GM18867 (cell line): ENCODE measurements around the gene GNB1L.

Source experiments
- ATAC-seq: cut with Tn5 transposase; IDR thresholded peaks from one replicate; pipeline ENCODE4 v1.9.1; 2021; ENCODE audit warnings: mild to moderate bottlenecking, moderate library complexity; ENCODE audit not compliant: unreplicated experiment

Gene GNB1L

DNA sequence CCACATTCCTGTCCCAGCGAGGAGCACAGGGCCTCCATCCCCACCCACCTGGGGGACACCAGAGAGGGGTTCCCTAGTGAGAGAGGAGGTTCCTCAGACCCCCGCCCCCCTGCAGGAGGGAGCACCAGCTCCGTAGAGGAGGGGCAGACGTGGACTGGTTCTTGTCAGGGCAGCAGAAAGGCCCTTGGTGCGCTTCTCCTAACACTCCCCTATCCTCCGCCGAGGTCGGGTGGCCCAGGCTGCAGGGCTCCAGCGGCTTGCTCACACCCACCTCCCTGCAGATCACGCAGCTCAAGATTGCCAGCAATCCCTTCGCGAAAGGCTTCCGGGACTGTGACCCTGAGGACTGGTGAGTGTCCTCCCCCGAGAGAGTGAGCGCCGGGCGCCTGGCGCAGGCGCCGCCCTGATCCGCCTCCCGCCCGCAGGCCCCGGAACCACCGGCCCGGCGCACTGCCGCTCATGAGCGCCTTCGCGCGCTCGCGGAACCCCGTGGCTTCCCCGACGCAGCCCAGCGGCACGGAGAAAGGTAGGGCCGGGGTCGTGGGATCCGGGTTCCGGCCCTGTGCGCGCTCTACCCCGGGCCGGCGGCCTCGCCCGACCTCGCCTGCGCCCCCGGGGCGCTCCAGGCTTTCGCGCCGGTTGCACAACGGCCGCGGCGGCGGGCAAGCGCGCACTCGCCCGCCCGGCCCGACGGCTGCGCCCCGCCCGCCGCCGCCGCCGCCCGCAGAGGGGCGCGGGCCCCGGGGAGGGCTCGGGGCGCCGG is 89.0 kb downstream of the GNB1L start:
- ATAC-seq = no peak

DNA sequence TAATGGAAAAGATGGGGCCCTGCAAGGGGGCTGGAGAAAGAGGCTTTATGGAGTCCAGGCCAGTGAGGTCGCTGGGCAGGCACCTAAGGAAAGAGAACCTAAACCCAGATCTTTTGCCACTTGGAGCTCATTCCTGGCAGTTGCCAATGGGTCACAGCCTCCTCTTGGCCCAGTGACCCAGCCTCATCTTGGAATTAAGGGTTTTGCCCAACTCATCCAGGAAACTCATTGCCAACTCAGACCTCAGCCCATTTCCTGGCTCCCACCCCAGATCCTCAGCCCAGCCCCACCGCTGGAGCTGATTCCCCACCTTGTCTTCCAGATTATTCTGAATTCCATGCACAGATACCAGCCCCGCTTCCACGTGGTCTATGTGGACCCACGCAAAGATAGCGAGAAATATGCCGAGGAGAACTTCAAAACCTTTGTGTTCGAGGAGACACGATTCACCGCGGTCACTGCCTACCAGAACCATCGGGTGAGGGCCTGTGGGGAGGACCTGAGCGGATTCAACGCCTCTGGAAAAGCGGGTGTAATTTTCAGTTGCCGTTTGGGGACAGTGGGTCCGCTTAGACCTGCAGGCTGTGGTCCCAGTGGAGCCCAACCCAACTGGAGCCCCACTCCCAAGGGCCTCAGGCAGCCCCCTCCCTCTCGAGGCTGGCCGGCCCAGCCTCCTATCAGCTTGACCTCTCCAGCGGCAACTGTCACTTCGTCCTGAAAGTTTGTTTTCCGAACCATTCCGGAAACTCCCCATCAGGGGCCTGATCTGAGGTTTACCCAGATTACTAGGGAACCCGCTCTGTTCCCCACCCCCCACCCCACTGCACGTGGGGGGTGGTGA is 89.8 kb downstream of the GNB1L start:
- no peak for ATAC-seq

DNA sequence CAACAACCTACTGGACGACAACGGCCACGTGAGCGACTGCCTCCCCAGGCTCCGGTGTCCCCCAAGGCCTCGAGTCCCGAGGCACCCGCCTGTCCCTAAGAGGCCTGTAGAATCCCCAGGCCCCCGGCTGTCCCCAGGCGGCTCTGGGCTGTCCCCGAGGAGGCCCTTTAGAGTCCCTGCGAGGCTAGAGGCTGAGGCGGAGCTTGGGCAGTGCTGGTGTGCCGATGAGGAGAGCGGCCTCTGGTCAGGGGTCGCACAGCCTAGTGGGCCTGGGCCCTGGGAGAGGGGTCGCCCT is 90.4 kb downstream of the GNB1L start:
- no peak for ATAC-seq

DNA sequence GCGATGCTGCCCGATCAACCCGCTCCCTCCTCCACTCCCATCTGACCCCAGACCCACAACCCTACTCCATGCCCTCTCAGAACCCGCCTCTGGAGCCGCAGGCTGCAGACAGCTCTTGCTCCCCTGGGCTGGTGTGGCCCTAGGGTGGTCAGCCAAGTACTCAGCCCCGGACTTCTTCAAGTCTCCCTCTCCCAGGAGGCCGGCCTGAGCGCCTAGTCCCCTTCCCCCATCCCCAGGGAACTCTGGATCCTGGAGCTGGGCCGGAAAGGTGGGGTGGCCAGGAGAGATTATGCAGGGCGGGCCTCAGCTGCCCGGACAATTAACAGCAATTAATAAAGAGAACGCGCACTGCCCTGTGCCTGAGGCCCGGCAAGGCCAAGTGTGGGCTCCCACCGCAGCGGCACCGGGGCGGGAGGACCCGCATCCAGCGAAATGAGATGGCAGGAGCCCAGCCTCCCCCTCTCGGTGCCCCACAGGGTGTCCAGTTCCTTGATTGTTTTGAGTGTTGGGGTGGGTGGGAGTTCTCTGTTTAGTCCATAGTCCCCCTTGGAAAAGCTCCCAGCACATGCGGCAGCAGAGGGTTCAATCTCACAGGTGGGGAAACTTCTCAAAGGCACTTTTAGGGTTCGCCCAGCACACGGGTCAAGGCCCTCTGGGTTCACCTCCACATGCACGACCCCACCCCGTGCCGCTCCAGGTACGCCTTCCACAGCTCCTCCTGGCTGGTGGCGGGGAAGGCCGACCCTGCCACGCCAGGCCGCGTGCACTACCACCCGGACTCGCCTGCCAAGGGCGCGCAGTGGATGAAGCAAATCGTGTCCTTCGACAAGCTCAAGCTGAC is 91.0 kb downstream of the GNB1L start:
- no peak for ATAC-seq

DNA sequence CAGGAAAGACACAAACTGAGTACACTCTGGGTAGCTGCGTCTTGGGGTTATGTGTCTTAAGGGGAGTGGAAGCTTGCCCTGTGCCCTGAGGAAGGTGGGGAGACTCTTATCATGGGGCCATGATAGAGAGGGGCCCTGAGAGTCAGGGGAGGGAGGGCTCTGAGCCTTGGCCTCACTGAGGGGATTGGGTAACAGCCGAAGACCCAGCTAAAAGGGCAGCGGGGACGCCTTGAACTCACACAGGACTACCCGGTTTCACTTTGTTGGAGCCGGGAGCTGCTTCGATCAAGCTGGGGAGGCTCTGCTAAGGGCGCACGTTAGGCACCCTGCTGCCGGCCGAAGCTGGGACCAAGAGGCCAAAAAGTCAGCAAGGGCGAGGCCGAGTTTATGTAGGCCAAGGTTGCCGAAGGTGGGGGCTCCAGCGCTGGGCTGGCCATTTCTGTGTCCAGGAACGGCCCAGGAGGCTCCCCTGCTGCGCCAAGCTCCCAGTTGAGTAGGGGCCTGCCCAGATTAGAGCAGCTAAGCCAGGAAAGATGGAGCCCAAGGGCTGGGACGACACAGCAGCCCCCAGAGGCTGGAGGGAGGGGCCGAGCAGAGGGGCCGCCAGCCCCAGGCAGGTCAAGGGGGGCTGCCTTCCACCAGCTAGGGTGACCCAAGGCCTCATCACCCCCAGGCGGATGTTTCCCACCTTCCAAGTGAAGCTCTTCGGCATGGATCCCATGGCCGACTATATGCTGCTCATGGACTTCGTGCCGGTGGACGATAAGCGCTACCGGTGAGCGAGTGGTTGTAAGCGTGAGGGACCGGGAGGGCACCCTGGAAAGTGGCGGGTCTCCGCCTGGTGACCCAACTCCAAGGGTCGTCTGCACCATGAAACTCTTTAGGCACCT is 91.9 kb downstream of the GNB1L start:
- no peak for ATAC-seq

DNA sequence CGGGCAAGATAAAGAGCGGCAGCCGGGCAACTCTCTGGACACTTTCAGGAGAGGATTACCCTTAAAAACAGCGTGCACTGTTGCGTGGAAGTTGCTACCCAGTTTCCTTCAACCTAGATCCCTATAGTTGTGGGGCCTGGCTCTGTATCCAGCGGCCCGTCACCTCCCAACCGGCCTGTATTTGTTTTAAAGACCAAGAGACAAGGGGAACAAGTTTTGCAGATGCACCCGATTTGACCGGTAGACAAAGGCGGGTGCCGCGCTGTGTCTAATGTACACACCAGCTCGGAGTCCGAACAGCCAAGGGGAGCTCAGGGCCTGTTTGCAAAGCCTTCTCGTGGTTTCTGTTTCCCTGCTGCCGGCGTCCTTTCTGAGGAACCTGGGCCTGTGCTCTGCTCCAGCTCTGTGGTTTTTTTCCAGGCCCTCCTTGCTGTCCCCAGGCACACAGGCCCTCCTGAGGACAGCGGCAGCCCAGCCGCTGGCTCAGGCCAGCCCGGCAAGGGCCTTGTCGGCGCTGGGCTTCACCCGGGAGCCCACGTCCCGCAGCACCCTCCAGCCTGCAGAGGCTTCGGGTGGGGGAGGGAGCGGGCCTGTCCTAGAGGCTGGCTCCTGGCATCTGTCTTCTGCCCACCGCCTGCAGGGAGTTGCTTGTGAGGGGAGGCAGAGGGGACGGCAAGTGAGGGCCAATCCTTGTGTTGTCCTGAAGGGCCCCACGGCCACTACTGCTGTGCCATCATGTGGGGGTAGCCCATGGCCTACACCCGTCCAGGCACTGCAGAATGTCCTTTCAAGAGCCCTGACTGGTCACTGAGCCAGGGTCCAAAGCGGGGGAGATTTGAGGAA is 92.7 kb downstream of the GNB1L start:
- ATAC-seq = no peak

DNA sequence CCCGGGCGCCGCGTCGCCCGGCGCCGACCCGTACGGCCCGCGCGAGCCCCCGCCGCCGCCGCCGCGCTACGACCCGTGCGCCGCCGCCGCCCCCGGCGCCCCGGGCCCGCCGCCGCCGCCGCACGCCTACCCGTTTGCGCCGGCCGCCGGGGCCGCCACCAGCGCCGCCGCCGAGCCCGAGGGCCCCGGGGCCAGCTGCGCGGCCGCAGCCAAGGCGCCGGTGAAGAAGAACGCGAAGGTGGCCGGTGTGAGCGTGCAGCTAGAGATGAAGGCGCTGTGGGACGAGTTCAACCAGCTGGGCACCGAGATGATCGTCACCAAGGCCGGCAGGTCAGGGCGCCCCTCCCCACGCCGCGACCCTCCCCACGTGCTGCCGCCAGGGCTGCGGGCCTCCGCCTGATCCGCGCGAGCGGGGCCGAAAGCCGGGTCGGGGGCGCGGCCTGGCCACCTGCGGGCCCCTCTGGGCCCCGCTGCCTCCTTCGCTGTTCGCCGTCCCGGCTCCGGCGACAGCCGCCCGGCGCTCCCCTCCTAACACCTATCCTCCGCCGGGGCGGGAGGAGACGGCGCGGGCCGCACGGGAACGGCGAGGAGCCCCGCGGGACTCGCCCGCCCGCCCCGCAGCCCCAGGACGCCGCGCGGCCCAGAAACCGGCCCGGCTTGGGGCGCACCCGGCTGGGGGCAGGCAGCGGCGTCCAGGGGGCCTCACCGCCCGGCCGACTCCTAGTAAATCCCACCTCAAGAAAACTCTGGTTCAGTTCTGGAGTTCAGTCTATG is 93.5 kb downstream of the GNB1L start:
- ATAC-seq = no peak

DNA sequence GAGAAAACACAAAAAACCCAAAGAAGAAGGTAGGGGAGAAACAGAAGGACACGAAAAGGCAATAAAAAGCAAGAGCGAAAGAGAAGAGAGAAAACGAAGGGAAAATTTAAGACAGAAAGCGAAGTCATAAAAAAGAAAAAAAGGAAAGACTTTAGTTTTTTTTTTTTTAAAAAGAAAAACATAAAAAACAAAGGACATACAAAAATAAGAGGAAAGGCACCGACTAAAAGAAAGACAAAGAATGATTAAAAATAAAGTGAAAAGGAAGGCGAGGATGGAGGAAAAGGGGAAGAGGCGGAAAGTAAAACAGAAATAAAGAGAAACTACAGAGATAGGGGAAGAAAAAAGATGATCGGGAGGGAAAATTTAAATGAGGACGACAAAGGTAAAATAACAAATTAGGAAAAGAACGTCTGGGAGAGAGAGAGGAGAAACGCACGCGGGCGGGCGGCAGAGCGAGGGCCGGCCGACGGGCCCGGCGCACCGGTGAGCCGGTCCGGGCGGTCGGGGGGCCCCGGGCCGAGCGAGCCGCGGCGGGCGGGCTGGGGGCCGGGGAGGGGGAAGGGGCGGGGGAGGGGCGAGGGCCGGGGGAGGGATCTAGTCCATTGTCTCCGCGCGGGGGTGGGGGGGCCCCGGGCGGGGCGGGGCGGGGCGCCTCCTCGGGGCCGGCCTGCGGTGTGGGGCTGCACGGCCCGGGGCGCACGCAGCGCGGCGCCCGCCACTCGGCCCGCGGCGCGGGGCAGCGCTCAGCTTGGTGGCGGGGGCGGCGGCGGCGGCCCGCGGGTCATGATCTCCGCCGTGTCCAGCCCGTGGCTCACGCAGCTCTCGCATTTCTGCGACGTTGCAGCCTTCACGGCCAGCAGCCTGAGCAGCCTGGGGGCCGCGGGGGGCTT is 94.4 kb downstream of the GNB1L start, which contains the start of gene TBX1:
Gene TBX1 (plus strand): TSS at position 721 of the 893 bp plus-strand sequence. CDS start 66 bp downstream, at position 787.
- no peak for ATAC-seq

DNA sequence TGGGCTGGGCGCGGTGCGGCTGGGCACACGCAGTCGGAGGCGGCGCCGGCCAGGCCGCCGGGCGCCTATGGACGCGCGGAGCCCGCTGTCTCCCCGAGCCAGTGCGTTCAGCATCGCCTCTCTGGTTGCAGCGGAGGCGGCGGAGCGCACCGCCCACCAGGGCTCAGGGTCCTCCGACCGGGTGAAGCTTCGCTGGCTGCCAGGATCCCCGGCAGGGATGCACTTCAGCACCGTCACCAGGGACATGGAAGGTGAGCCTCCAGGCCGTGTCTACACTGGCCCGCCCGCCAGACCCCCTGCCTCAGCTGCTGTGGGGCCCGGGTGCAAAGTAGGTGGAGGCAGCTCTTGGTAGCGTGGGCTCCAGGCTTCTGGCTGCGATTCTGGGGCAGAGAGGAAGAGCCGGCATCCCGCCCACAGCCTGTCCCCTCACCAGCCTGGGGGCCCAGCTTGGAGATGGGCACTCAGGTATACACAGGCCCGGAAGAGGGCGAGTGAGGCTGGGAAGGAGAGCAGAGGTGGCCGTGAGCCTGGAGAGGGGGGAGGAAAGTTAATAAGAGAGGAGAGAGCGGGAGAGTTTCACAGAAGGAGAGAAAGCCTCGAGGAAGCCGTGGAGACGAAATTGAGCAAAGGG is 95.1 kb downstream of the GNB1L start:
- ATAC-seq = no peak

DNA sequence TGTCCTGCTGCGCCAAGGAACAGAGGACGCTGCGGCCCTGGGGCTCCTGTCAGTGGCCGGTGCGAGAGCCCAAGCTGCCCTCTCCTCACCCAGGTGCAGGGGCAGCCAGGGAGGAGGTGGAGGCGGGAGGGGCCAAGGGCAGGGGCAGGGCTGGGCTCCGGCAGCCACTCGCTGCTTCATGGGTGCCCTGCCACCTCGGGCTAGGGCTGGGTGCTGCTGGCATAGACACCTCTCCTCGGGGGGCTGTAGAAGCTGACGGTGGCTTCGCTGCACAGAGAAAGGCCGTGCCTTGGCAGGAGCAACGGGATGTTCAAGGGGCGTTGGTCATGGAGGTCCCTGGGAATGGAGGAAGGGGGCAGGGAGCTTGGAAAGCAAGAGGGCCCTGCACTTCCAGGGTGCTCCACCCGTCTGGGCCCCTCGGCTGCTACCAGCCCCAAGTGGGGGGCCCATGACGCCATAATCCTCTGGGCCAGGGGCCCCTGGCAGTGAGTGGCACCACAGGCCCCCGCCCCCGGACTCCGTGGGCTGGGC is 95.7 kb downstream of the GNB1L start:
- ATAC-seq = no peak

DNA sequence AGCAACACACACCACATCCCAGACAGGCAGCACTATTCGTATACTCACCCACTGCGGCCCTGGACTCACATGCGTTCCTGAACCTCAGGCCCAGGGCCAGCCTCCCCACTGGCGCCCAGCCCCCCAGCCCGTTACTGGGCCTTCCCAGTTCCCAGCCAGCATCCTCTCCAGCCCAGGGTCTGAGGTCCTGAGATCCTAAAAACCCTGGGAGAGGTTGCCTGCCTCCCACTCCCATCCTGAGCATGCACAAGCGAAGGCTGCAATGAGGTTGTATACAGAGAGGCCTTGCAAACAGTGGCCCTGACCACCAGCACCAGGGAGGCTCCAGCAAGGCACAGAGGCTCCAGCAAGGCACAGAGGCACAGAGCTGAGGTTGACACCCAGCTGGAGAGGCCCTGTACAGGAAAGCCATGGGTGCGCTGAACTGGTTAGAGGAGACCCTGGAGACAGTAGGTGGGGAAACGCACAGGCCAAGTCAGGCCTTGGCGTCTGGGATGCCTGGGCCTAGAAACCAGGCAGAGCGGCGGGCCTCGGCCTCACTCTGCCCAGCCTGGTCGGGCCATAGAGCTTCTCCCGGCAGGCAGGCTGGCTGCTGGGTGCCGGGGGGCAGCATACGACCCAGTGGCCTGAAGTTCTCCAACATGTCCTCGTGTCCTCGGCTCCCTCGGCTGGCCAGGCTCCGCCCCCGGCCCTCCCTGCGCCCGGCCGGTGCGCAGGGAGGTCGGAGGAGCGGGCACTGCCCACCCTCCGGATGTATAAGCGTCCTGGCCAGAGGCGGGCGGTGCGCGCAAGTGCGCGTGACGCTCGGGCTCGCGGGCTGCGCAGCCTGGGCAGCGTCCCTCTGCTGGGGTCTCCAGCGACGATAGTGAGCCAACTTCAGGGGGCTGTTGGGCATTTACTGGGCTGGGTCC is 96.4 kb downstream of the GNB1L start:
- ATAC-seq = no peak

DNA sequence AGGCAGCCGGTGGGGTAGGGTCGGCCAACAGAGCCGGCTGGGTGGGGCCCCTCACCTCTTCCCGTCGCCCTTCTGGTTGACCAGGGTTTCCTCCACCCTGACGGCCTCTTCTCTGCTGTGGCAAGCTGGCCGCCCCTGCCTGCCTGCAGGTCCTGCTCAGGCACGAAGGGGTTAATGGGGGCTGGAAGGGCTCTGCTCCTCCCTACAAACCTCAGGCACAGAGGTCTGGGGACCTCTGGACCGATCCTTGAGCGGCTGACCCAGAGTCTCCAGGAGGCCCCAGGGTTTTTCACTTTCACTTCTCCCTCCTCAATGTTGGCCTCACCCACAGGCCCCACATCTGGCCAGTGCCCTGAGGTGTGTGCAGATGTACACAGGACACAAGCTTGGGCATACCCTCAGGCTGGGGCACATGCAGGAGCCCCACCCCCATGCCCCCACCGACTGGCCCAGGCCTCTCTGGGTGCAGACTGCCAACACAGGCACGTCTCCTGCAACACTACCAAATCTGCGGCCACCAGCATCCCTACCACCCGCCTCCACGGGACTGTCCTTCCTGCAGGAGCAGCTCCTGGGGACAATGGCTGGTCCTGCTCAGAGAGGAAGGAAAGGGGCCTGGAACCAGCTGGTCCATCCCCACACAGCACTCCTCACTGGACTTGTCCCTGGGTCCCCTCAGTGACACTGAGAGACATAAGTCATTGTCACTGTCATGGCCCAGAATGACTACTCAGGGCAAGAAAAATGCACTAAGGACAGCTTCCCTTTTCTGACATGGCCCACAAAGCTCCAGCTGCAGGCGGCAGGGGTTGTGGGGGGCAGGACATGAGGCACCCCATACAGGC is 97.3 kb downstream of the GNB1L start:
- no peak for ATAC-seq

DNA sequence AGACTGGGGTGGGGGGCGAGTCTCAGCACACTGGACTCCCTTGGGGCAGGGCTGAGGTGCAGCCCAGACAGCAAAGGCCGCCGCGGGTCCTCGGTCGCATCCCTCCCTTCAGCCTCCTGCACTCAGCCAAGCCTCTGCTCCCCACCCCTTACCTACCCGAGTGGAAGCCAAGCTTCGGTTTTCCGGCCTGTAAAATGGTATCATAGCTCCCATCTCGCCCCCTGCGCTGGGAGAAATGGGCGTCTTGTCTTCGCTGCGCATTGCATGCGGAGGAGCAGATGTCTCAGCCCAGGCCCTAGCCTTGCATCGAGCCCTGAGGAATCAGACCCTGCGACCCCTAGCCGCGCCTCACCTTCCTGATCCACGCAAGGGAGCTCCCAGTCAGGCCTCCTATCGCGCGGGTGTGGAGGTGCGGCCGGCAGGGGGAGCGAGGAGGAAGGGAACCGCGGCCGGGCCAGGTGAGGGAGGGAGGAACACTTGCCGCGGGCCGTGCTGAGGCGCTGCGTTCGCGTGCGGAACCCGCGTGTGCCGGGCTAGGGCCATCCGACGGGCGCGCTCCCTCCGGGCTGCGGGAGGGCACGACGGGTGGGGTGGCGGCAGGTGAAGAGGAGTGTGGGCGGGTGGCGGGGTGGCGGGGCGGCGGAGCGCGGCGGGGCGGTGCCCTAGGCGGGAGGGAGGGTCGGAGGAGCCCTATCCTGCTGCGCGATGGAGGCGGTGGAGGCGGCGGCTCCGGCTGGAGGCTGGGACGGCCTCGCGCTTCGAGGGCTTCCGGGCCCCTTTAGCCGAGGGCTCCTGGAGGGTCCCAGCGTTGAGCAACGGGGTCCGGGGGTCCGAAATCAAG is 98.2 kb downstream of the GNB1L start:
- ATAC-seq = no peak

DNA sequence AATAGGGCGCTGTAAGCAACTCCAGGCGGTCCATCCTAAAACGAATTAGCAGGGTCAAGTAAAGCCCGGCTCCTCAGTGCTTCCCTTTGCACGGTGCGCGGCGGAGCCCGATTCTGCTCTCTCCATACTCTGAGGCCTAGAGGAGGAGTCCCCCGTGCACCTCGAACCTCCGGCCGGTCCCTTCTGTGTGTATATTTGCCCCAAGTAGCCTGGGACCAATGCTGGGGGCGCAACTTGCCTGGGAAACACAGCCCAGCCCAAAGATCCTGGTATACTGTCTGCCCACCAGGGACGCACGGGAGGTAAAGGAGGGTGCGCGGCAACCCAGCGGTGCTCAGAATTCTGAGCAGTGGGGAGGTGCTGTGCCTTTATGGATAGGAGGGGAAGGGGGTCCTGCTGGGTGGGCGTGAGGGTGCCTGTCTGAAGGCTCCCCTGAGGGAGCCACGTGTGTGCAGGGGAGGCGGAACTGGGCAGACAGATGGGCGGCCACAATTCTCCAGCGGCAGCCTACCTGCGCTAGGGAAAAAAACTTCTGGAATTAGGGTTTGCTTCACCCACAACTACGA is 98.9 kb downstream of the GNB1L start:
- no peak for ATAC-seq
